CD8-positive, alpha-beta memory T cell (primary cell): ENCODE data around the gene RAB1B. TPM values are rescaled to one million over a fixed set of nuclear protein-coding genes. Genes with fewer than 3 reads are reported as not detected.
A peak's percentile ranks its signal among the peaks of the same experiment; 100 is the strongest.

Experiments
- CTCF ChIA-PET: fragments of 350-600 bp; sonication (Branson Sonifier 250); formaldehyde crosslinking; loops from one replicate; lab custom pipeline; 2021; ENCODE audit warnings: antibody characterized with exemption; lab: Charles Lee
- POLR2A ChIA-PET: fragments of 350-600 bp; sonication (Branson Sonifier 250); formaldehyde crosslinking; loops from one replicate; lab custom pipeline; 2021; ENCODE audit warnings: antibody characterized with exemption; lab: Charles Lee
- DNase-seq, 5 donors: peaks; one replicate each; pipeline versions ENCODE4 v3.0.0 to v3.0.0-alpha.2; 2020 to 2022; ENCODE audit warnings: mixed read lengths in 1 of 5
- H3K27ac ChIP-seq: one replicate; pipeline ENCODE4 v1.7.0; 2013; ENCODE audit warnings: low read depth, mild to moderate bottlenecking, low read length, moderate library complexity
- H3K27me3 ChIP-seq: 2 replicates; pipeline ENCODE4 v1.7.0; 2013; ENCODE audit warnings: low read length, mild to moderate bottlenecking; ENCODE audit not compliant: insufficient read depth, poor library complexity, severe bottlenecking
- H3K36me3 ChIP-seq: 2 replicates; pipeline ENCODE4 v1.7.0; 2013; ENCODE audit warnings: mild to moderate bottlenecking, low read length, moderate library complexity; ENCODE audit not compliant: insufficient read depth
- H3K4me1 ChIP-seq: 2 replicates; pipeline ENCODE4 v1.7.0; 2013; ENCODE audit warnings: mild to moderate bottlenecking, low read length, moderate library complexity; ENCODE audit not compliant: insufficient read depth
- H3K4me3 ChIP-seq: 2 replicates; pipeline ENCODE4 v1.7.0; 2013; ENCODE audit warnings: mild to moderate bottlenecking, low read length
- H3K9me3 ChIP-seq: 2 replicates; pipeline ENCODE4 v1.7.0; 2013; ENCODE audit warnings: mild to moderate bottlenecking, low read length
- H3K27ac Mint-ChIP-seq, 8 donors: one replicate each; pipeline ENCODE4 v1.8.0; 2020 to 2021; ENCODE audit warnings: mixed read lengths in 8 of 8, mild to moderate bottlenecking in 6 of 8, inconsistent platforms in 3 of 8, moderate library complexity in 3 of 8
- H3K27me3 Mint-ChIP-seq, 2 donors: one replicate each; pipeline ENCODE4 v1.8.0; 2020 to 2021; ENCODE audit warnings: mixed read lengths in 2 of 2, mild to moderate bottlenecking in 1 of 2, moderate library complexity in 1 of 2
- H3K36me3 Mint-ChIP-seq, 3 donors: one replicate each; pipeline ENCODE4 v1.8.0; 2020 to 2021; ENCODE audit warnings: mixed read lengths in 3 of 3, inconsistent platforms in 1 of 3, mild to moderate bottlenecking in 1 of 3
- H3K4me1 Mint-ChIP-seq, 3 donors: one replicate each; pipeline ENCODE4 v1.8.0; 2020 to 2021; ENCODE audit warnings: mixed read lengths in 3 of 3, inconsistent platforms in 1 of 3, mild to moderate bottlenecking in 1 of 3
- H3K4me3 Mint-ChIP-seq, 7 donors: one replicate each; pipeline ENCODE4 v1.8.0; 2020 to 2021; ENCODE audit warnings: mixed read lengths in 7 of 7, mild to moderate bottlenecking in 6 of 7, moderate library complexity in 4 of 7, inconsistent platforms in 2 of 7
- H3K9me3 Mint-ChIP-seq, 5 donors: one replicate each; pipeline ENCODE4 v1.8.0; 2020 to 2022; ENCODE audit warnings: mixed read lengths in 5 of 5, mild to moderate bottlenecking in 3 of 5, moderate library complexity in 2 of 5, inconsistent platforms in 1 of 5
- polyA plus RNA-seq: library from polyadenylated mRNA; unstranded; fragments of 300-500 nt; fragmentation: Illumina TruSeq; gene quantifications from one replicate; pipeline ENCODE4 v1.2.3, GENCODE V29; 2021
- total RNA-seq, 2 experiments: library from RNA; stranded (reverse); gene quantifications; one replicate each; pipeline ENCODE4 v1.2.3, GENCODE V29; 2021

Gene RAB1B
- total and polyA plus RNA-seq, 3 experiments from 2014 or later, result 18.6 to 125 (median 119) TPM

- Mint-ChIP-seq H3K27me3 (peaks cover 0 to 3% of the 10 kb centered on the region in 2 donors), H3K4me1 (peaks cover 19 to 34% (median 30%) of the 10 kb centered on the region in 3 donors), H3K4me3 (peak overlapping the region; percentile 87 to 94 (median 93)), H3K36me3 (peaks cover 0 to 3% (median 0%) of the 10 kb centered on the region in 3 donors), H3K9me3 (no peaks in the 10 kb centered on the region), H3K27ac (peak overlapping the region; percentile 91 to 99 (median 98))
- POLR2A ChIA-PET, result interaction anchor here (0.5 to 3.0 kb wide), 10 partner anchors 11 to 809 kb away, joined by 4 to 22 read pairs (median 10); partner anchors contain the start of genes B4GAT1, RIN1, SLC29A2 and YIF1A
- Histone ChIP-seq H3K27ac (peak overlapping the region; percentile 66), H3K4me3 (peak overlapping the region; percentile 64), H3K36me3 (no peaks in the 10 kb centered on the region), H3K4me1 (peaks cover 33% of the 10 kb centered on the region), H3K9me3 (no peaks in the 10 kb centered on the region), H3K27me3 (no peaks in the 10 kb centered on the region)
- DNase-seq, result peak in 1 of 5 donors; percentile 52
- CTCF ChIA-PET, result interaction anchor here (0.7 to 4.7 kb wide), 26 partner anchors 11 to 1920 kb away, joined by 3 to 72 read pairs (median 8); partner anchors contain the start of genes B4GAT1, BRMS1, MRPL11 and NPAS4
These were observed 43.1 kb downstream of the RAB1B start for GRCh38 chr11:66311470-66311964.

- H3K4me1 ChIP-seq, result peaks cover 33% of the 10 kb centered on the region
- ChIA-PET POLR2A (interaction anchor here (0.5 to 3.0 kb wide), 19 partner anchors 10 to 810 kb away, joined by 3 to 22 read pairs (median 5); partner anchors contain the start of genes B4GAT1, RAB1B, RIN1 and SLC29A2), CTCF (interaction anchor here (0.6 to 4.7 kb wide), 30 partner anchors 10 to 1921 kb away, joined by 3 to 72 read pairs (median 6); partner anchors contain the start of genes B4GAT1, BRMS1, MRPL11 and MUS81)
- no peaks in the 10 kb centered on the region for H3K36me3 ChIP-seq
- peaks cover 0 to 3% (median 0%) of the 10 kb centered on the region in 3 donors for H3K36me3 Mint-ChIP-seq
- H3K4me1 Mint-ChIP-seq, result peaks cover 19 to 34% (median 30%) of the 10 kb centered on the region in 3 donors
- H3K9me3 Mint-ChIP-seq, result no peaks in the 10 kb centered on the region
- H3K27ac ChIP-seq, result peak overlapping the region; percentile 66
- no peaks in the 10 kb centered on the region for H3K27me3 ChIP-seq
- peak overlapping the region; percentile 91 to 99 (median 98) for H3K27ac Mint-ChIP-seq
- peaks cover 0 to 3% of the 10 kb centered on the region in 2 donors for H3K27me3 Mint-ChIP-seq
- DNase-seq, result peak; percentile 96 to 100 (median 99)
- H3K4me3 ChIP-seq, result peak overlapping the region; percentile 66
- H3K4me3 Mint-ChIP-seq, result peak overlapping the region; percentile 87 to 94 (median 93)
- H3K9me3 ChIP-seq, result no peaks in the 10 kb centered on the region
These were observed 43.6 kb downstream of the RAB1B start for GRCh38 chr11:66311965-66312548.

GRCh38 chr11:66312549-66313320, 44.3 kb downstream of the RAB1B start:
- H3K27ac Mint-ChIP-seq, result peak overlapping the region; percentile 91 to 99 (median 98)
- H3K27me3 ChIP-seq, result no peaks in the 10 kb centered on the region
- no peaks in the 10 kb centered on the region for H3K36me3 ChIP-seq
- H3K4me3 Mint-ChIP-seq, result peak overlapping the region; percentile 87 to 94 (median 93)
- DNase-seq, result peak; percentile 97 to 99 (median 99)
- no peaks in the 10 kb centered on the region for H3K9me3 Mint-ChIP-seq
- H3K4me1 Mint-ChIP-seq, result peaks cover 25 to 41% (median 35%) of the 10 kb centered on the region in 3 donors
- peaks cover 39% of the 10 kb centered on the region for H3K4me1 ChIP-seq
- POLR2A ChIA-PET, result interaction anchor here (0.6 to 3.0 kb wide), 19 partner anchors 9 to 718 kb away, joined by 3 to 22 read pairs (median 5); partner anchors contain the start of genes B4GAT1, RAB1B, RIN1 and SLC29A2
- no peaks in the 10 kb centered on the region for H3K9me3 ChIP-seq
- H3K27me3 Mint-ChIP-seq, result peaks cover 0 to 3% of the 10 kb centered on the region in 2 donors
- H3K4me3 ChIP-seq, result peak overlapping the region; percentile 70
- CTCF ChIA-PET, result interaction anchor here (0.6 to 4.7 kb wide), 24 partner anchors 9 to 1050 kb away, joined by 3 to 72 read pairs (median 10); partner anchors contain the start of genes B4GAT1, BRMS1, MRPL11 and MUS81
- peak overlapping the region; percentile 66 for H3K27ac ChIP-seq
- peaks cover 0 to 3% (median 0%) of the 10 kb centered on the region in 3 donors for H3K36me3 Mint-ChIP-seq

- Histone ChIP-seq H3K4me1 (peaks cover 47% of the 10 kb centered on the region), H3K4me3 (peak overlapping the region; percentile 70), H3K9me3 (no peaks in the 10 kb centered on the region), H3K27me3 (no peaks in the 10 kb centered on the region), H3K27ac (peak overlapping the region; percentile 65), H3K36me3 (no peaks in the 10 kb centered on the region)
- peak overlapping the region; percentile 91 to 99 (median 97) for H3K27ac Mint-ChIP-seq
- POLR2A ChIA-PET, result interaction anchor here (0.6 to 3.0 kb wide), 13 partner anchors 9 to 809 kb away, joined by 3 to 22 read pairs (median 7); partner anchors contain the start of genes B4GAT1, RAB1B, RIN1 and SLC29A2
- peaks cover 0 to 3% of the 10 kb centered on the region in 2 donors for H3K27me3 Mint-ChIP-seq
- CTCF ChIA-PET, result interaction anchor here (0.9 to 4.7 kb wide), 16 partner anchors 8 to 454 kb away, joined by 3 to 72 read pairs (median 16); partner anchors contain the start of genes B4GAT1, BRMS1, MRPL11 and MUS81
- peak in 2 of 5 donors; percentile 32 to 51 for DNase-seq
- peaks cover 33 to 49% (median 42%) of the 10 kb centered on the region in 3 donors for H3K4me1 Mint-ChIP-seq
- no peaks in the 10 kb centered on the region for H3K9me3 Mint-ChIP-seq
- peaks cover 0 to 3% (median 0%) of the 10 kb centered on the region in 3 donors for H3K36me3 Mint-ChIP-seq
- peak overlapping the region; percentile 87 to 94 (median 93) for H3K4me3 Mint-ChIP-seq
These were observed 45.1 kb downstream of the RAB1B start for GRCh38 chr11:66313321-66314185.

- peaks cover 0 to 3% of the 10 kb centered on the region in 2 donors for H3K27me3 Mint-ChIP-seq
- POLR2A ChIA-PET, result interaction anchor here (0.6 kb wide), 2 partner anchors 132 to 810 kb away, joined by 3 to 4 read pairs; no protein-coding TSS in a partner anchor
- Histone ChIP-seq H3K27me3 (no peaks in the 10 kb centered on the region), H3K4me1 (peaks cover 53% of the 10 kb centered on the region), H3K27ac (no peak overlapping the region), H3K36me3 (no peaks in the 10 kb centered on the region), H3K9me3 (no peaks in the 10 kb centered on the region), H3K4me3 (peak overlapping the region; percentile 70)
- no peaks in the 10 kb centered on the region for H3K9me3 Mint-ChIP-seq
- peak overlapping the region; percentile 63 to 93 (median 73) for H3K4me3 Mint-ChIP-seq
- DNase-seq, result no peak
- H3K36me3 Mint-ChIP-seq, result peaks cover 0 to 3% (median 0%) of the 10 kb centered on the region in 3 donors
- peak overlapping the region; percentile 88 to 98 (median 94) for H3K27ac Mint-ChIP-seq
- CTCF ChIA-PET, result interaction anchor here (1.2 to 4.5 kb wide), 5 partner anchors 11 to 75 kb away, joined by 3 to 72 read pairs (median 47); partner anchors contain the start of genes BRMS1 and RIN1
- peaks cover 39 to 55% (median 48%) of the 10 kb centered on the region in 3 donors for H3K4me1 Mint-ChIP-seq
These were observed 45.7 kb downstream of the RAB1B start for GRCh38 chr11:66314186-66314501.

- peaks cover 59% of the 10 kb centered on the region for H3K4me1 ChIP-seq
- Mint-ChIP-seq H3K4me1 (peaks cover 46 to 62% (median 52%) of the 10 kb centered on the region in 3 donors), H3K4me3 (peak overlapping the region; percentile 61 to 93 (median 83)), H3K36me3 (peaks cover 0 to 3% (median 0%) of the 10 kb centered on the region in 3 donors), H3K9me3 (no peaks in the 10 kb centered on the region), H3K27me3 (peaks cover 0 to under 1% of the 10 kb centered on the region in 2 donors), H3K27ac (peak overlapping the region; percentile 89 to 98 (median 94))
- H3K9me3 ChIP-seq, result no peaks in the 10 kb centered on the region
- no peaks in the 10 kb centered on the region for H3K27me3 ChIP-seq
- H3K36me3 ChIP-seq, result no peaks in the 10 kb centered on the region
- CTCF ChIA-PET, result interaction anchor here (1.1 to 4.0 kb wide), 3 partner anchors 14 to 27 kb away, joined by 3 to 72 read pairs (median 4); partner anchors contain the start of gene BRMS1
- no peak for DNase-seq
- POLR2A ChIA-PET, result interaction anchor here (0.6 to 1.1 kb wide), 4 partner anchors 20 to 131 kb away, joined by 3 read pairs; partner anchors contain the start of gene YIF1A
- H3K27ac ChIP-seq, result no peak overlapping the region
- no peak overlapping the region for H3K4me3 ChIP-seq
These were observed 46.4 kb downstream of the RAB1B start for GRCh38 chr11:66314561-66315497.
